Endometrium (tissue), 2 donors: ENCODE measurements around the gene AGRN.
"Not testable (repeated sequence)": the region's sequence is repeated elsewhere in the genome, so short reads cannot be mapped to it uniquely, and the experiment has no call there.

ENCODE experiments used
- FAIRE-seq: peaks from 2 replicates; lab custom pipeline; 2012; peaks lifted over from hg19 to GRCh38; lab: Jason Lieb, UNC
- donor health status: control.
- donor health status: control.

The AGRN gene

GRCh38 chr1:1020000-1020404 is at the start of gene AGRN:
Gene AGRN (plus strand): TSS chr1:1020120. CDS start chr1:1020173, 53 bp downstream.
- FAIRE-seq, result no peak

GRCh38 chr1:970242-970972 is 49.5 kb upstream of the AGRN start:
- FAIRE-seq, result no peak

GRCh38 chr1:970973-971730 is 48.8 kb upstream of the AGRN start:
- no peak for FAIRE-seq

GRCh38 chr1:971751-972506 is 48.0 kb upstream of the AGRN start:
- no peak for FAIRE-seq

GRCh38 chr1:972726-973458 is 47.0 kb upstream of the AGRN start:
- no peak for FAIRE-seq

GRCh38 chr1:973459-974292 is 46.2 kb upstream of the AGRN start:
- no peak for FAIRE-seq

GRCh38 chr1:974293-974640 is 45.7 kb upstream of the AGRN start:
- no peak for FAIRE-seq

GRCh38 chr1:974687-975328 is 45.1 kb upstream of the AGRN start:
- FAIRE-seq, result no peak

- FAIRE-seq, result no peak
These were observed 44.6 kb upstream of the AGRN start for GRCh38 chr1:975365-975764.

GRCh38 chr1:975896-976683 is 43.8 kb upstream of the AGRN start:
- no peak for FAIRE-seq

GRCh38 chr1:976791-977190 is 43.1 kb upstream of the AGRN start:
- not testable (repeated sequence) for FAIRE-seq

GRCh38 chr1:978069-978834 is 41.7 kb upstream of the AGRN start:
- no peak for FAIRE-seq

GRCh38 chr1:978835-979743 is 40.8 kb upstream of the AGRN start:
- FAIRE-seq, result no peak

GRCh38 chr1:979744-980072 is 40.2 kb upstream of the AGRN start:
- no peak for FAIRE-seq

- FAIRE-seq, result no peak
These were observed 39.8 kb upstream of the AGRN start for GRCh38 chr1:980137-980571.

GRCh38 chr1:980602-981395 is 39.1 kb upstream of the AGRN start:
- no peak for FAIRE-seq

GRCh38 chr1:981491-981954 is 38.4 kb upstream of the AGRN start:
- FAIRE-seq, result no peak
